ENCODE data around the gene ANTXR1. TPM values are rescaled to one million over a fixed set of nuclear protein-coding genes. Genes with fewer than 3 reads are reported as not detected.
"Not testable (repeated sequence)": the region's sequence is repeated elsewhere in the genome, so short reads cannot be mapped to it uniquely, and the experiment has no call there.

The ANTXR1 gene
- total RNA-seq, 6 donors from 2014 or later, result 11.5 to 76.4 (median 31.4) TPM

- no peak for ATAC-seq (ENCODE audit: low FRiP score in 2 of 2)
- Histone ChIP-seq H3K4me1 (peaks cover 1 to 15% (median 8%) of the 10 kb centered on the region in 4 donors), H3K9me3 (no peaks in the 10 kb centered on the region), H3K4me3 (no peak overlapping the region), H3K36me3 (no peaks in the 10 kb centered on the region), H3K27me3 (no peaks in the 10 kb centered on the region), H3K27ac (no peak overlapping the region)
- TF ChIP-seq EP300 (IDR thresholded peaks at IDR 0.05) (no peak), POLR2A (IDR thresholded peaks at IDR 0.05) (no peak), POLR2AphosphoS5 (IDR thresholded peaks at IDR 0.05) (no peak)
- TF ChIP-seq, protein P1, sequence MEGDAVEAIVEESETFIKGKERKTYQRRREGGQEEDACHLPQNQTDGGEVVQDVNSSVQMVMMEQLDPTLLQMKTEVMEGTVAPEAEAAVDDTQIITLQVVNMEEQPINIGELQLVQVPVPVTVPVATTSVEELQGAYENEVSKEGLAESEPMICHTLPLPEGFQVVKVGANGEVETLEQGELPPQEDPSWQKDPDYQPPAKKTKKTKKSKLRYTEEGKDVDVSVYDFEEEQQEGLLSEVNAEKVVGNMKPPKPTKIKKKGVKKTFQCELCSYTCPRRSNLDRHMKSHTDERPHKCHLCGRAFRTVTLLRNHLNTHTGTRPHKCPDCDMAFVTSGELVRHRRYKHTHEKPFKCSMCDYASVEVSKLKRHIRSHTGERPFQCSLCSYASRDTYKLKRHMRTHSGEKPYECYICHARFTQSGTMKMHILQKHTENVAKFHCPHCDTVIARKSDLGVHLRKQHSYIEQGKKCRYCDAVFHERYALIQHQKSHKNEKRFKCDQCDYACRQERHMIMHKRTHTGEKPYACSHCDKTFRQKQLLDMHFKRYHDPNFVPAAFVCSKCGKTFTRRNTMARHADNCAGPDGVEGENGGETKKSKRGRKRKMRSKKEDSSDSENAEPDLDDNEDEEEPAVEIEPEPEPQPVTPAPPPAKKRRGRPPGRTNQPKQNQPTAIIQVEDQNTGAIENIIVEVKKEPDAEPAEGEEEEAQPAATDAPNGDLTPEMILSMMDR (IDR thresholded peaks at IDR 0.05), result no peak
- DNase-seq, result no peak
- 70 to 80% methylated on average over 3 of the region's 3 CpGs for WGBS, 2 donors
Measured at GRCh38 chr2:69170661-69171060, 157.7 kb downstream of the ANTXR1 start.

DNA sequence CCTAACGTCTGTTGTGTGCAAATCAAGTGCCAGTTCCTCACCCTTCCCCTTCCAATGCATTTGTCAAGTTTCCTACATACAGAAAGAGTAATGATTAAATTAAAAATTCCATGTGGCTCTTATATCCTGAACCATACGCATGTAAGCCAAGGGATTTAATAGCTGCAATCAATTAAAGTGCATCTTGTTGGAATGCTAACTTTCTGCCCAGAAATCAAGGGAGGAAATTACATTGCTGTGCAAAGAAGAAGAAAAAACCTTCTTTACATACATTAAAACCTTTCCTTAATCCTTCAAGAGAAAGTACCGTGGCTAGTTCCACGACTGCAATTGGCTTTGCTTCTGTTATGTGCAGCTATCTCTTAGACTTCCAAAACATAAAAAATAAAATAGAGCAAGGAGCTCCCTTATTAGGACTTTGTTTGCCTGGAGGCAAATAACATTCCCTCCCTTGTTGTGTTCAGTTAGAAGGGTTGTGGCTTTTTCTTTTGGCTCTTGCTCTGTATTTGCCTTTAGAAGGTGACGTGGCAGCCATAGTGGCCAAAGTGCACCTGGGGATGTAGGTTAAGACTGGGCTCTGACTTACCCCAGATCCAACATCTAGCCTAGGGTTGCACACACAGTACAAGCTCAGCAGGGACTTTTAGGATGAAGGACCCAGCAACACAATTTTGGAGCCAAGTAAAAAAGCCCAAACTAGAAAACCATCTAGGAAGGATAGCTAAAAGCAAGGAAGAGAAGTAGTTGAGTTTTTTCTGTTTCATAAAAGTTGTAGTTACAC lies 158.3 kb downstream of the ANTXR1 start:
- DNase-seq, result no peak
- H3K36me3 ChIP-seq, result no peaks in the 10 kb centered on the region
- TF ChIP-seq, protein P1 (IDR thresholded peaks at IDR 0.05), result no peak
- TF ChIP-seq POLR2AphosphoS5 (IDR thresholded peaks at IDR 0.05), result no peak
- TF ChIP-seq EP300 (IDR thresholded peaks at IDR 0.05), result no peak
- TF ChIP-seq POLR2A (IDR thresholded peaks at IDR 0.05), result no peak
- 72 to 77% methylated on average over 5 of the region's 5 CpGs for WGBS, 2 donors
- no peaks in the 10 kb centered on the region for H3K9me3 ChIP-seq
- no peaks in the 10 kb centered on the region for H3K27me3 ChIP-seq
- H3K27ac ChIP-seq, result no peak overlapping the region
- ATAC-seq (ENCODE audit: low FRiP score in 2 of 2), result no peak
- H3K4me3 ChIP-seq, result no peak overlapping the region
- H3K4me1 ChIP-seq, result peaks cover 4 to 22% (median 9%) of the 10 kb centered on the region in 4 donors

GRCh38 chr2:69171897-69172525 lies 159.0 kb downstream of the ANTXR1 start:
- ATAC-seq (ENCODE audit: low FRiP score in 2 of 2) (no peak), DNase-seq (no peak)
- TF ChIP-seq, protein P1 (IDR thresholded peaks at IDR 0.05), result no peak
- TF ChIP-seq EP300 (IDR thresholded peaks at IDR 0.05), result no peak
- no peak for TF ChIP-seq POLR2AphosphoS5 (IDR thresholded peaks at IDR 0.05)
- 80 to 85% methylated on average over 7 of the region's 7 CpGs for WGBS, 2 donors
- Histone ChIP-seq H3K27ac (no peak overlapping the region), H3K36me3 (no peaks in the 10 kb centered on the region), H3K4me1 (peaks cover 11 to 28% (median 16%) of the 10 kb centered on the region in 4 donors), H3K27me3 (no peaks in the 10 kb centered on the region), H3K9me3 (no peaks in the 10 kb centered on the region), H3K4me3 (no peak overlapping the region)

- WGBS, 2 donors, result 87 to 90% methylated on average over 1 of the region's 1 CpG
- H3K36me3 ChIP-seq, result no peaks in the 10 kb centered on the region
- no peak overlapping the region for H3K4me3 ChIP-seq
- H3K4me1 ChIP-seq, result peaks cover 20 to 37% (median 26%) of the 10 kb centered on the region in 4 donors
- TF ChIP-seq POLR2A (IDR thresholded peaks at IDR 0.05) (no peak), EP300 (IDR thresholded peaks at IDR 0.05) (no peak), POLR2AphosphoS5 (IDR thresholded peaks at IDR 0.05) (no peak)
- TF ChIP-seq, protein P1 (IDR thresholded peaks at IDR 0.05), result no peak
- ATAC-seq (ENCODE audit: low FRiP score in 2 of 2) (no peak), DNase-seq (no peak)
- no peaks in the 10 kb centered on the region for H3K9me3 ChIP-seq
- H3K27ac ChIP-seq, result no peak overlapping the region
- no peaks in the 10 kb centered on the region for H3K27me3 ChIP-seq
Measured at GRCh38 chr2:69173706-69174105, 160.7 kb downstream of the ANTXR1 start.

DNA sequence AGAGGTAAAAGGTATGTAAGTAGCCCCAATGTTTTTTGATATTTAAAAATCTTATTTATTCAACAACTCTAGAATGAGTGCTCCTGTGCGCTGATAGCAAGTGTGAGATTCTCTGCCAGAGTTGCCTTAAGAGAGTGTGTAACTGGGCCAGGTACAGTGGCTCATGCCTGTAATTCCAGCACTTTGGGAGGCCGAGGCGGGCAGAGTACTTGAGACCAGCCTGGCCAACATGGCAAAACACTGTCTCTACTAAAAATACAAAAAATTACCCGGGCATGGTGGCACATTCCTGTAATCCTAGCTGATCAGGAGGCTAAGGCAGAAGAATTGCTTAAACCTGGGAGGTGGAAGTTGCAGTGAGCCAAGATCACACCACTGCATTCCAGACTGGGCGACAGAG lies 161.2 kb downstream of the ANTXR1 start:
- H3K36me3 ChIP-seq; H3K4me3 ChIP-seq; H3K27me3 ChIP-seq; H3K9me3 ChIP-seq; DNase-seq; H3K27ac ChIP-seq; ATAC-seq (ENCODE audit: low FRiP score in 2 of 2): not testable (repeated sequence)
- peaks cover 23 to 42% (median 28%) of the 10 kb centered on the region in 4 donors for H3K4me1 ChIP-seq
- WGBS, 2 donors, result 78 to 81% methylated on average over 5 of the region's 5 CpGs
